ENCODE data around the gene ITPR1. TPM values are rescaled to one million over a fixed set of nuclear protein-coding genes. Genes with fewer than 3 reads are reported as not detected.
A peak's percentile ranks its signal among the peaks of the same experiment; 100 is the strongest.

ITPR1 gene
- total RNA-seq, 1 donor from 2014 or later = 91.7 TPM

- ATAC-seq (no peak), DNase-seq (no peak)
- Histone ChIP-seq H3K9me3 (no peaks in the 10 kb centered on the region), H3K27ac (no peak overlapping the region), H3K36me3 (peaks cover 58% of the 10 kb centered on the region), H3K27me3 (no peaks in the 10 kb centered on the region), H3K4me1 (no peaks in the 10 kb centered on the region), H3K4me3 (no peak overlapping the region)
- intact Hi-C loops (cut with DNase I) = no loop called here
- no peak for TF ChIP-seq CTCF (IDR thresholded peaks at IDR 0.05)
Observed at GRCh38 chr3:4696266-4696665, 203.1 kb downstream of the ITPR1 start.

GRCh38 chr3:4698125-4698821, 205.1 kb downstream of the ITPR1 start:
- Histone ChIP-seq H3K36me3 (peaks cover 63% of the 10 kb centered on the region), H3K4me3 (no peak overlapping the region), H3K4me1 (peaks cover 9% of the 10 kb centered on the region), H3K27ac (no peak overlapping the region), H3K9me3 (no peaks in the 10 kb centered on the region), H3K27me3 (no peaks in the 10 kb centered on the region)
- intact Hi-C loops (cut with DNase I) = no loop called here
- ATAC-seq = no peak
- no peak for DNase-seq
- TF ChIP-seq CTCF (IDR thresholded peaks at IDR 0.05) = no peak

- Histone ChIP-seq H3K9me3 (no peaks in the 10 kb centered on the region), H3K27ac (peak overlapping the region; percentile 38), H3K27me3 (no peaks in the 10 kb centered on the region), H3K4me3 (no peak overlapping the region), H3K36me3 (peaks cover 75% of the 10 kb centered on the region), H3K4me1 (peaks cover 13% of the 10 kb centered on the region)
- peak; percentile 82 for ATAC-seq
- no peak for DNase-seq
- intact Hi-C loops (cut with DNase I) = no loop called here
- TF ChIP-seq CTCF (IDR thresholded peaks at IDR 0.05) = no peak
Observed at GRCh38 chr3:4703054-4703480, 209.9 kb downstream of the ITPR1 start.

GRCh38 chr3:4704552-4704951, 211.4 kb downstream of the ITPR1 start:
- H3K4me3 ChIP-seq = no peak overlapping the region
- H3K9me3 ChIP-seq = no peaks in the 10 kb centered on the region
- DNase-seq = no peak
- H3K27me3 ChIP-seq = no peaks in the 10 kb centered on the region
- no peak for ATAC-seq
- intact Hi-C loops (cut with DNase I) = no loop called here
- peaks cover 13% of the 10 kb centered on the region for H3K4me1 ChIP-seq
- no peak overlapping the region for H3K27ac ChIP-seq
- no peak for TF ChIP-seq CTCF (IDR thresholded peaks at IDR 0.05)
- peaks cover 78% of the 10 kb centered on the region for H3K36me3 ChIP-seq

GRCh38 chr3:4707324-4707723, 214.2 kb downstream of the ITPR1 start:
- DNase-seq = no peak
- H3K36me3 ChIP-seq = peaks cover 58% of the 10 kb centered on the region
- no peak for ATAC-seq
- H3K4me1 ChIP-seq = peaks cover 26% of the 10 kb centered on the region
- intact Hi-C loops (cut with DNase I) = no loop called here
- H3K27me3 ChIP-seq = no peaks in the 10 kb centered on the region
- H3K27ac ChIP-seq = no peak overlapping the region
- H3K4me3 ChIP-seq = no peak overlapping the region
- no peaks in the 10 kb centered on the region for H3K9me3 ChIP-seq
- no peak for TF ChIP-seq CTCF (IDR thresholded peaks at IDR 0.05)

- intact Hi-C loops (cut with DNase I) = no loop called here
- DNase-seq = no peak
- peaks cover 58% of the 10 kb centered on the region for H3K36me3 ChIP-seq
Observed at GRCh38 chr3:4708230-4708629, 215.1 kb downstream of the ITPR1 start.

More at GRCh38 chr3:4708230-4708629, 215.1 kb downstream of the ITPR1 start:
- Histone ChIP-seq H3K4me1 (peaks cover 20% of the 10 kb centered on the region), H3K27me3 (no peaks in the 10 kb centered on the region), H3K4me3 (no peak overlapping the region), H3K9me3 (no peaks in the 10 kb centered on the region), H3K27ac (no peak overlapping the region)
- no peak for ATAC-seq
- TF ChIP-seq CTCF (IDR thresholded peaks at IDR 0.05) = no peak
